Smooth muscle cell of the umbilical artery (primary cell): Measurements from ENCODE around the gene LAP3. TPM values are rescaled to one million over a fixed set of nuclear protein-coding genes. Genes with fewer than 3 reads are reported as not detected.

ENCODE experiments used
- total RNA-seq: library from RNA; depleted of rRNA; stranded (reverse); fragments of >200 nt; gene quantifications from 2 replicates; pipeline ENCODE4 v1.2.3, GENCODE V29; 2014

The LAP3 gene
- total RNA-seq = 78.1 and 96.5 TPM in 2 replicates

DNA sequence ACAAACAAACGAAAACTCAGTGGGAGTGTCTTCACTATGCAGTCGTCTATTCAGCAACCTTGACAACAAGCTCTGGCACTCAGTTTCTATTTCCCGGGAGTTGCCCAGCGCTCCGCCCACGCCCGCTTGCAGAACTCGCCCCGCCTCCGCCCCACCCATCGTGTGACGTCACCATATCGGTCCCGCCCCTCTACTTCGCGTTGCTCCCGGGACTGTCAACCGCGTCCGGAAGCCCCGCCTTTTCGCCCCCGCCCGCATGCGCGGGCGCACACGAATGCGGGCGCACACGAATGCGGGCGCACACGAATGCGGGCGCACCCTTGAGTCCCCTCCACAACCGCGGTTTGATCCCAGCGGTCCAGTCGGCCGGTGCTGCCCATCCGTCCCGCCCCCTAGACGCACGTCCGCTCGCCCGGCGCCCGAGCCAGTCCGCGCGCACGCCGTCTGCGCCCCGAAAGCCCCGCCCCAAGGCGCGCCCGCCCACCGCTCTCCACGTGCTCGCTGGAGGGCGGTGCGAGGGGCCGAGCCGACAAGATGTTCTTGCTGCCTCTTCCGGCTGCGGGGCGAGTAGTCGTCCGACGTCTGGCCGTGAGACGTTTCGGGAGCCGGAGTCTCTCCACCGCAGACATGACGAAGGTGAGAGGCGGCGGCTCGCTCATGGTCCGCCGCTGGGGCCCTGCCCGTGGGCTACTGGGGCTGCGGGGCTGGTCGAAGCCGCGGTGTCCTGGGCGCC lies at the start of gene LAP3:
TSS of gene LAP3 (plus strand) at position 267 of the 733 bp plus-strand sequence. CDS start at position 535, 268 bp downstream.

DNA sequence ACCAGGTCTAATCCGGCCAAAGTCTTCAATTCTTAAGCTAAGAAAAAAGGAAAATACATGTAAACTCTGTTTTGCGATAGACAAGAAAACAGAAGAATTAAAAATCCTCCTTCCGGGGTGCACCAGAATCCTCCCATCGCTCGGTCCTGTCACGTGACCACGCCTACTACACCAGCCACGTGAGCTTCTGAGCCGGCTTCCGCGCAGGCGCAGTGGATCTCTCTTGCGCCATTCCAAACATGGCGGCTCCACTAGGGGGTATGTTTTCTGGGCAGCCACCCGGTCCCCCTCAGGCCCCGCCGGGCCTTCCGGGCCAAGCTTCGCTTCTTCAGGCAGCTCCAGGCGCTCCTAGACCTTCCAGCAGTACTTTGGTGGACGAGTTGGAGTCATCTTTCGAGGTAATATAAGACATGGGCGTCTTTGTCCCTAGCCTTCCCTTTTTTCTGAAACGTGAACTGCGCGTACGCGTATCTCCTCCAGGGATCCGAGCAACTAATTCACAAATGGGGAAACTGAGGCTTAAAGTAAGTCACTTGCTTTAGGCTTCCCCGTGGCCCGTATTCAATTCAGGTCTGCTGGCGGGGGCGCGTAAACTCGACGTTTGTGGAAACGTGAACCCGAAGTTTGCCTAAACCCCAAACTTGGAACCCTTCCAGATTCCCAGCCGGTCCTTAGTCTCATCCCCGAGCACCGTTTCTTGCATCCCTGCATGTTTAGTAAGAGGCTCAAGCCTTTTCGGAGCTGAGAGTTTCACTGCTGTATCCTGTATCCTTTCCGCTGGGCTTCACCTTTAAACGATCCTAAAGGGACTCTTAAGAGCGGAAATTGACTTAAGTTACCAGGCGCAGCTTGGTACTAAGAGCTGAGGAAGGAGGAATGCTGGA lies 37.7 kb downstream of the LAP3 start, which contains the start of gene MED28:
TSS of gene MED28 (plus strand) at position 226 of the 884 bp plus-strand sequence. CDS start at position 240, 14 bp downstream.

Other genes with a start within 250 kb of the LAP3 start
- 19.4 and 22.3 TPM in 2 replicates for gene QDPR, start 65.1 kb upstream of the LAP3 start, total RNA-seq
- not detected in 2 replicates for gene CLRN2, start 62.0 kb upstream of the LAP3 start, total RNA-seq
- 7.8 and 10.1 TPM in 2 replicates for gene MED28, start 37.4 kb downstream of the LAP3 start, total RNA-seq
- 0.05 TPM in 1 of 2 replicates, not detected in the other for gene FAM184B, start 204.4 kb downstream of the LAP3 start, total RNA-seq
- 15.7 and 18.6 TPM in 2 replicates for gene DCAF16, start 233.6 kb downstream of the LAP3 start, total RNA-seq
- gene NCAPG, start 233.8 kb downstream of the LAP3 start, total RNA-seq = 2.1 and 20.7 TPM in 2 replicates